Kidney tubule cell (primary cell): ENCODE results near the gene MAP3K8.
A peak's percentile ranks its signal among the peaks of the same experiment; 100 is the strongest.

ENCODE experiments used
- DNase-seq: peaks from one replicate; pipeline ENCODE4 v3.0.0-alpha.2; 2018; ENCODE audit warnings: low spot score

MAP3K8 gene

DNA sequence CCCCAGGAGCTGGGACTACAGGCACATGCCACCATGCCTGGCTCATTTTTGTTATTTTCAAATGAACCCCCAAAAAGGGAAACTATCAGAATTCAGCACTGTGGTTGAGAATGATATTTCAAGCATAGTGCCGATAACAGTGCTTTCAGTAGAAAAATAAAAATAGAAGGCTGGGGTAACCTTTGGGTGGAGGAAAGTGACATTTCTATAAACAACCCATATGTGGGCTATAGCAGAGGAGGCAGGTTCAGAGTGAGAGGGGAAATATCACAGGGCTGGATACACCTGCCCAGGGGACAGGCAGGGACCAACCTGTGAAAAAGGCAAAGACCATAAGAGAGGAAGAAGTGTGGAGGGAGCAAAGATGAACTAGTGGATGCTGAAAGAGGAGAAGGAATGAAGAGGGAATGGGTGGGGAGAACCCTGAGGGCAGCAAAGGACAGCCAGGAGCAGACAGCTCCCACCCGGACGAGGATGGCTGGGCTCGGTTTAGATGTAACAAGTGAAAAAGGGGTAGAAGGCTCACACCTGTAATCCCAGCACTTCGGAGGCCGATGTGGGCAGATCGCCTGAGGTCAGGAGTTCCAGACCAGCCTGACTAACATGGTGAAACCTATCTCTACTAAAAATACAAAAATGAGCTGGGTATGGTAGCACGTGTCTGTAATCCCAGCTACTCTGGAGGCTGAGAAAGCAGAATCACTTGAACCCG is 56.5 kb downstream of the MAP3K8 start:
- DNase-seq, result no peak

DNA sequence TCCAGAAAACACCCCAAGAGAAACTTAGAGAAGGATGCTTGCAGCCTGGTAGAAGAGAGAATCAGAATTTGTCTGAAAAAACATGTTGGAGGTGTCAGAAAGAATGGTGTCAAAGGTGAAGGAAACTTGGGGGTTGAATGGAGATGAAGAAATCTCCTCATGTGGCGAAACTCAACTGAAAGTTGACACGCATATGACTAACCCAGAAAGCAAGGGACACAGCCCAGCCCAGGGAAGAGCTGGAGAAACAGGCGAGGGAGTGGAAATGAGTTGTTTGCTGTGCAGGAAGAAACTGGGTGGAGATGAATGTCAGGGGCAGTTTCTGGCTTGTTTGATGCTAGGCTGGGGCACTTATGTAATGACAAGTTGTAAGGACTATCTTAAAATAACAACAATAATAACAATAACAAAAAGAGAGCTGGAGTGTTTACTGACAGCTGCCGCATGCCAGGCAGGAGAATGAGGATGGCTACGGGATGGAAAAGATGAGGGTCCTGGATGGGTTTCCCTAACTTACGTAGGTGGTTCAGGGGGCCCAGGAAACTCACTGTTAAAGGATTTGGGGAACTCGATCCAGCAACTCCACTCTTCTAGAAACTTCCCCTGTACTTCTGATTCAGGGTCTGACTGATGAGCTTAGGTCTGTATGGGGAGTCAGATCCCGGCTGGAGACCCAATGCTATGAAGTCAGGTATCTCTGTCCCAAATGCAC is 57.4 kb downstream of the MAP3K8 start:
- DNase-seq, result peak; percentile 51

DNA sequence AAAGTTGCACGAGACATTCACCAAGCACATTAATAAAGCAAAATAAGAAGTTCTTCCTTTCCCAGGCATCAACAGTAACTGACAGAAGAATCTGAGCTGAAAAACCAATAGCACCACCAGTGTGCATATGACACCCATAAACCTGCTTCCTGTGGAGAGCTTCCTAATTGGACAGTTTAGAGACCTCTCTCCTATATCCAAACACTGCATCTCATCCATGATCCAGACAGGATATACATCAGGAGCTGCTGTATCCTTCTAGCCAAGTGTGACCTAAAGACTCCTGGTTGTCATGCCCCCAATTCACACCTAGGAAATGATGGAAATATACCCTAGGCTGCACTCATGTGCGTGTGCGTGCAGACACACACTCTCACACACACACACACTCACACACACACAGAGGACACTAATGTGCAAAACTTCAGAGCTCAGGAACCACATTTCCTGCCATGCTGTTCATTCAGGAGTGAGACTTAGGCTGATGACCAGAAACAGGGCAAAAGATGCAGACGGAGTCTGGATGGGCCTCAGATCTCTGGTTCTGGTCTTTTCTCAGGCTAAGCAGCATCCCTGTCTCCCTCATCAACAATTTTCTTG is 58.0 kb downstream of the MAP3K8 start:
- DNase-seq, result no peak

DNA sequence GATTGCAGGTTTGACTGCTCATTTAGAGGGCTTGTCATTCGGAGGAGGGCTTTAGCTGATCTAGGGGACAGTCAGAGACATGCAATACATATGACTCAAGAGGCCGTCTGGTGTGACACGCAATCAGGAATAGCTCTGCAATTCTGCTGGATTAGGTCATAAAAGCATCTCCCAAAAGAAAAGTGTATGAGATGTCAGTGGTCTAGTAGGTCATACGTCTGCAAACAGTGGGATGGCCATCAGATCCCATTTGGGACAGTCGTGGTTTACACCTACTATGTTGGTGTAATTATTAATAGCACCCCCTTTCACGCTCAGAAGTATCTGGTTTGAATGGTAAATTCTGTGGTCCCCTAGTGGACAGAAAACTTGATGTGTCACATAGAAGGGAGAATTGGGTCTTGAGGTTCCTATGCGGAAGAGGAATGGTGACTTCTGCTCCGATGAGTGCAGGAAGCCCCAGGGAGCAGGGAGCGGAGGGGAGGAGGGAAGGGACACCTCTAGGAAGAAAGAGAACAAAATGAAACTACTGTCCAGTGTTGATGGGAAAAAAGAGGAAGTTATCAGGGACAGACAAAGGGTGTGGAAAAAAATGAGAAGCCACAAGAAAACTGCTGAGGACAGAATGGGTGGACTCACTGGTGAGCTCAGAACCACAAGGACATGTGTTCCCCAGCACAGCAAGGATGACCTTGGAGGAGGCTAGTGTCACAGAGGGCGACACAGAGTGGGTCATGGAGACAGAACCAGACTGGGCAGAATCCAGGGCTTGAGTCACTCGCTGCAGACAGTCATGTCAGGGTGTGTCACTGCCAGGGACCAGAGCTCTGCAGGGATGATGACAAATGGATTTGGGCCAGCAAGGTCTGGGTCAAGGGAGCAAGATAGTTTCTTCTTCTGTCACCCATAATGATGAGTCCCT is 59.9 kb downstream of the MAP3K8 start:
- DNase-seq, result peak; percentile 66

DNA sequence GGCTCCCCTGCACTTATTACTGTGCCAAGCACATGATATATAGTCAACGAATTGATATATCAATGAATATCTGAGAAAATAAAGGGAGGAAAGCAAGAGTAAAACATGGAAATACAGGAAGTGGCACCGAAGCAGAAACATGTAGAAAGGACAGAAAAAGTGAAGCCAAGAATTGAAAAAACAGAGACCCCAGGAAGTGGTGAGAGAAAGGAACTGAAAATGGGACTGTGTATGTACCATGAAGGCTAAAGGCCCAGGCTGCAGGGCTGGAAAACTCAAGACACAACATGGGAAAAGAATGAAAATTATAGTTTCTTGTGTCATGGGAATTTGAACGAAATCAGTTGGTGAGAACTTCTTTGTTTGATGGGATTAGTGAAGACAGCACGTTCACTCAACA is 60.6 kb downstream of the MAP3K8 start:
- no peak for DNase-seq

DNA sequence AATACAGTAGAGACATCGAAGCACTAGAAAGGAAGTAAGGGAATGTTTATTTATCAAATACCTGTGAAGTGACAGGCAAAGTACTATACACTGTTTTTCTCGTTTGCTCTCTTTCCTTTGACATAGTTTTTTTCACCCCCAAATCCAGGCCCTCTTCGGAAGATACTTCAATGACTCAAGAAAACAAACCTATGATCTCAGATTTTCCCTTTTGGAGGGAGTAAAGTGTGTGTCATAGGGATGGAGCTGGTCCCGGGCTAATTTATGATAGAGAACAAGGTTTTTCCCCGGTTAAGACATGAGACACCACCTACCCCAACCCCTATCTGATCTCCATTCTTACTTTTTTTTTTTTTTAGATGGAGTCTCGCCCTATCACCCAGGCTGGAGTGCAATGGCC is 61.7 kb downstream of the MAP3K8 start:
- DNase-seq, result peak; percentile 33

DNA sequence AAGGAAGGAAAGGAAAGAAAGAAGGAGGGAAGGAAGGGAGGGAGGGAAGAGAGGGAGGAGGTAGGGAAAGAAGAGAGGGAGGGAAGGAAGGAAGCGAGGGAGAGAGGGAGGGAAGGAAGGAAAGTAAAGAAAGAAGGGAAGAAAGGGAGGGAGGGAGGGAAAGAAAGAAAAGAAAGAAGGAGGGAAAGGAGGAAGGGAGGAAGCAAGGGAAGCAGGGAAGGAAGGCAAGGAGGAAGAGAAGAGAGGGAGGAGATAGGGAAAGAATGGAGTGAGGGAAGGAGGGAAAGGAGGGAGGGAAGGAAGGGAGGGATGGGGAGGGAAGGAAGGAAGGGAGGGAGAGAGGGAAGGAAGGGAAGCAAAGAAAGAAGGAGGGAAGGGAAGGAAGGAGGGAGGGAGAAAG is 65.8 kb downstream of the MAP3K8 start:
- DNase-seq, result no peak

DNA sequence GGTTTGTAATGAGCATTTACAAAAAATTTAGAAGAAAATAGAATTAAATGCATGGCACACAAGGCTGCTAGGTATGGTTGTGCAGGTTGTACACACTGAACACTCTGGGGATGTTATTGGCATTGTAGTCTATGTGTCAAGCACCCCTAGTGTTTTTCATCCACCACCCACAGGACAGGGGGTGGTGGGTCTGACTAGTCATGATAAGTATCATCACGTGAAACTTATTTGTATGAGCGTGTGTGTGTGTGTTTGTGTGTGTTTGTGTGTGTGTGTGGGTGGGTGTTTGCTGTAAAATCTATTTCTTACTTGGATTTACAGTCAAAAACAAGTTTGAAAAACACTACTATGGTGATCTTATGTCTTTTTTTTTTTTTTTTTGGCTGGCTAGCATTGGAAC is 66.5 kb downstream of the MAP3K8 start:
- no peak for DNase-seq

DNA sequence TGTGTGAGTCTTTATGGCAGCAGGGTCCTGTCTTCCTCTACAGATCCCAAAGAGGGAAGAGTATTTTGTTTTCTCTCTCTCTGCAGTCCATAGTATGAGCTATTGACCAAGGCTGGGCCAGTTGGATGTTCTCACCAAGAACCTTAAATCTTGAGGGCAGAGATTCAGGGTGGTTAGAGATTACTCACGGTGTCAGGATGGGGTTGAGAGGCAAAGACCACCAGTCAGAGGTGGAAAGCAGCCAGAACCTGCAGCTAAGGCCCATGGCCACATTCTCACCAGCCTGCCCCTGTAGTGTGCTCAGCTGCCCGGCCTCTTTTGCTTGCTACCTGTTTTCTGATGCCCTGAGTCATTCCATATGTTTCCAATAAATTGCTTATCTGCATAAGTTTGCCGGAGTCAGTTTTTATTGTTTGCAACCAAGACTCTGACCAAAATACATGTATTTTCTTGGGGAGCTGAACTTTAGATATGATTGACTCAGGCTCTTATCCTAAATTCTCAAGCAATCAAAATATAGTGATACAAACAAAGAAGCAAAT is 67.0 kb downstream of the MAP3K8 start:
- DNase-seq, result no peak

DNA sequence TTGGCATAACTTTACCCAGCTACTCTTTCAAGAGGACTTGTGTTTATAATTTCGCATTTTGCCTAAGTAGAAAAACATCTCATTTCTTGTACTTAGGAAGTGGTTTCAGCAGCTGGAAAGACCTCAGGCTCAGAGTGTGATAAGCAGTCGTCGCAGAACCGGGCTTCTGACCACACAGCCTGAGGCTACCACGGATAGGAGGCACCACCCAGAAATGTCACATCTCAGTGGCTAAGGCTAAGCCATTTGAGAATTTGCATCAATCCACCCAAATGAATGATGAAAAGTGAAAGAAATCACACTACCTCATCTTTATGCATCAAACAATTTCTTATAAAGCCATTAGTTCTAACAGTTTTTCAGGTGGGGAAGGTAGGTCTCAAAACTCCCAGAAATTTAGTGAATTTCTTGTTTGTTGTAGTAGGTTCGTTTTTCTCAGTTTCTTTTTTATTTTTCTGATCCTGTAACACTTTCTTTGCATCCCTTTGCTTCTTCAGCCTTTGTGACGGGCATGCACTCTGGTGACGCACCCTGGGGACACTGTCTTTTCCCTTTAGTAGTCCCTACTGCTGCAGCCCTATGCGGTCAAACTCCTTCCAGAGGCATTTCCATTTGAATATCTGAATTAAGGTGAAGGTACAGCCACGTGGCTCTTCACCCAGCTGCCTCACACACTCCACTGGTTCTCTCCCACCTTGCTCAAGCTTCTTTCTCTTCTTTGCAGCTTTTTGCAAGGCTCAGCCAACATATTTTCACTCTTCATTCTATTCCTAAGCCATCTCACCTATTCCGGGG is 68.5 kb downstream of the MAP3K8 start:
- no peak for DNase-seq

DNA sequence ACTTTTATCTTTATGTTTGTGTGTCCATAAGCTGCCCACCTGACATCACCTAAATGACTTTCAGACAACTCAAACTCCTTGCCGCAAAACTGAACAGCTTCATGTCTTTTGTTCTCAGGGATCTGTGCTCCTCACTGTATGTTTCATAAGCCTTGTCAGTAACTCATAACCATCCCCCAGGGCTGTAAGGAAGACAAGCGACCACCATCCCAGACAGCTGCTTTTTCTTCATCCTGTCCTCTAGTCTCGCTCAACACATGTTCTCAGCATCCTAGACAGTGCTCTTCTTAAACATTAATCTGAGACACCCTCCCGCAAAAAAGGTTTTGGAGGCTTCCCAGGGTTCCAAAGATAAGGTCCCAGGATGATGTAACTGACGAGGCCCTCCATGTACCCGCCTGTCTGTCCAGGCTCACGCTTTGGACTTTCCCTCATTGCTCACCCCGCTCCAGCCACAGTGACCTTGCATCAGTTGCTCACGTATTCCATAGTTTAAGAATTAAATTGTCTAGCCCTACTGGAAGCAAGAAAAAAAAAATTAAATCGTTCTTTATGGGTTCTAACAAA is 69.8 kb downstream of the MAP3K8 start:
- DNase-seq, result no peak

DNA sequence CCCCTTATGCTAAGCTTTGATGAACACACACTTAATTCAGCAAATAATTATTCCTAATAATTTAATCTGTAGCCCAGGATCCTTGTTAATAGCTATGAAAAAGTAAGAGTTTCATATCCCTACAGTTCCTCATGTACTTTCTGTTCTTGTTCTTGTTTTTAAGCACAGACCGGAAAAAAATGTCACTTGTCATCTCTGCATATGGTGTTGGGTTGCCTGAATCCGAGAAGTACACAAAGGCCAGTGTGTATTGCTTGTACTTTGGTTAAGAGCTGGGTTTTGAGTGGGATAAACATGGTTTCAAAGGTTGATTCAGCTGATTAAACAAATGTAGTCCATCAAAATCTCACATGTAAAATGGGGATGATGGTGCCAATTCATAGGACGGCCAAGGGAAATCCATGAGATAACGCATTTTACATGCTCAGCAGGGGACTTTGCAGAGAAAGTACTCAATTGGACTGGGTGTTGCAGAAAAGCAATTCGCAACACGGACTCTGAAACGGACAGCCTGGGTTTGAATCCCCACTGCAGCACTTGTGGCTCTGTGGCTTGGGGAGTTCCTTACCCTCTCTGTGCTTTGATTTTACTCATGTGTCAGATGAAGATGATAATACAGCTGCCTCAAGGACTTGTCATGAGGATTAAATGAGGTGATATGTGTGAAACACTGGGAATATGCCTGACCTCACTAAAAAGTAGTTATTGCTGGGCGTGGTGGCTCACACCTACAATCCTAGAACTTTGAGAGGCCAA is 71.7 kb downstream of the MAP3K8 start:
- DNase-seq, result no peak

DNA sequence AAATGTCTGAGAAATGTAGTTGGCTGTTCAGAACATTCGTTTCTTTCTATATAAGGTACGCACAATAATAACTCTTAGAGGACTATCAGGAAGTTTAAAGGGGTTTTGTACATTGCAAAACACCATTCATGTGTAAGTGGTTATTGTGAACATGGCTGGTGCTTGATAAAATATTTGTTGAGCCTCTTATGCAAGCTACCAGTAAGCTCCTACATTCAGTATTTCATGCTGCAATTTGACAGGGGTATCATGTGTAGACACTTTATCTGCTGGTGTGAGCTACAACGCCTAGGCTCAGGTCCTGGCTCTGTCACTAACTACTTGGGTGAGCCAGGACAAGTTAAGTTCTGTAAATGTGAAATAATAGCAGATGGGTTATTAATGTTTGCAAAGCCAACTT is 75.5 kb downstream of the MAP3K8 start:
- no peak for DNase-seq

DNA sequence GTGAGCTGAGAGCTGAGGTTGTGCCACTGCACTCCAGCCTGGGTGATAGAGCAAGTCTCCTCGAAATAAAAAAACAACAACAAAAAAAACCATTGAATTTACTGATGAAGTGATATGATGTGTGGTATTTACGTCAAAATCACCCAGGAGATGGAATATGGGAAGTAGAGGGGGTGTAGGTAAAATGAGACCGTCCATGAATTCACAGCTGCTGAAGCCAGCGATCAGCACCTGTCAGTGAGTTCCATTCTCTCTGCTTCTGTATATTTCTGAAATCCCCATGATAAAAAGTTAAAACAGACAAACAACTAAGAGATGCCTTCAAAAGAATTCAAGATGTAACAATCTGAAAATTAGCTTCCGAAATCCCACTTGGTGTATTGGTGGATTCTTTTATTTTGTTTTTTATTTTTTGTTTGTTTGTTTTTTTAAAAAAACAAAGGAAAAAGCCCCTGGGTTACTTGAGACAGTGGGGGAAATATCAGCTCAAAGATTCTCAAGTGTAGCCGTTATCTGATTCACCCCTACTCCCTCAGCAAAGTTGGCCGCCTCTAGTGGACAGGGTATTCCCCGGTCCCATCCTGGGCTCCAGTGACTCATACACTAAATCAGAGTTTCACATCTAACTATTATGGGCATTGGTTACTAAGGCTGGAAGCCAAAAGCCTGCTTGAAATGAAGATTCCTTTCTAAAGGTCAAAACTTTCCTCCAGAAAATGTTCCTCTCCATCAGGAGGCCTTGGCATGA is 76.4 kb downstream of the MAP3K8 start:
- peak; percentile 71 for DNase-seq

DNA sequence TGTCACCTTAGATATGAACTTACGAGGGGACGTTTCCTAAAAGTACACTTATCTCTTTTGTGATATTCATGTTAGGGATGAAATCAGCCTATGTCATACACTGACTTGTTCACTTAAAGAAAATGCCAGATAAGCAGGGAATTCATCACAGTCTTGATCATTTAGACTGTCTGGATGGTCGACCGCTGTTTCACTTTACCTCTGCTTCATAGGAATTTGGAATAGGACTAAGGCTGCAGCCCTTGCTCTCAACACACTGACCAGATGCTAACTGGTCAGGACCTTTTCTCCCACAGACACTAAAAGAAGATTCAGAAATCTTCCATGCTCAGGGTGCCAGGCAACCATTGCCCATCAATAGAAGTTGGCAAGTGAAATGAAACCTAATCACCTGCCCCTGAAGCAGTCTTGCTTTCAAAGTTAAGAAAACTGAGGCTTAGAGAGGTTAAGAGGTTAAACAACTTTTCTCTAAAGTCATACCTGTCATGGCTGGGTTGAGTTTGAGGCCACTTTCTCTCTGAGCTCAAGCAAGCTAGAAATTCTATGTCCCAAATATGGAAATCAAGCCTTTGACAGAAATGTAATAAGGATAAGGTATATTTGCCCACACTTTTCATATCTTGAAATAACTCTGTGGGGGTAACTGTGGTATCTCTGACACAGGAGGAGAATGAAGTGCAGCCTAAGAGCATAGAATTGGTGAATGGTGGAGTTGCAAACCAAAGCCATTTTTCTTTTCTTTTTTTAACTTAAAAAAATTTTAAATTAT is 77.1 kb downstream of the MAP3K8 start:
- no peak for DNase-seq
